Stimulated activated effector memory CD8-positive, alpha-beta T cell treated with anti-CD3 and anti-CD28 coated beads, Interleukin-12 subunit alpha, Interleukin-12 subunit beta, amount 100 ng/mL, for 72 hours (primary cell): ENCODE data around the gene ZNF628.

Experiments
- ATAC-seq: fragments of 150-1000 bp; cut with Tn5 transposase; 2 replicates; pipeline ENCODE4 v1.10.0; 2021
- DNase-seq, 2 donors: peaks; one replicate each; pipeline ENCODE4 v3.0.0; 2021 to 2022; ENCODE audit warnings: low spot score in 2 of 2
- H3K27ac Mint-ChIP-seq: one replicate; pipeline ENCODE4 v1.8.0; 2022; ENCODE audit warnings: mild to moderate bottlenecking, mixed read lengths
- H3K36me3 Mint-ChIP-seq: one replicate; pipeline ENCODE4 v1.8.0; 2022; ENCODE audit warnings: mild to moderate bottlenecking, mixed read lengths
- H3K4me1 Mint-ChIP-seq: one replicate; pipeline ENCODE4 v1.8.0; 2022; ENCODE audit warnings: mixed read lengths
- H3K4me3 Mint-ChIP-seq: one replicate; pipeline ENCODE4 v1.8.0; 2022; ENCODE audit warnings: mild to moderate bottlenecking, mixed read lengths
- H3K9me3 Mint-ChIP-seq: one replicate; pipeline ENCODE4 v1.8.0; 2022; ENCODE audit warnings: mixed read lengths

The ZNF628 gene

DNA sequence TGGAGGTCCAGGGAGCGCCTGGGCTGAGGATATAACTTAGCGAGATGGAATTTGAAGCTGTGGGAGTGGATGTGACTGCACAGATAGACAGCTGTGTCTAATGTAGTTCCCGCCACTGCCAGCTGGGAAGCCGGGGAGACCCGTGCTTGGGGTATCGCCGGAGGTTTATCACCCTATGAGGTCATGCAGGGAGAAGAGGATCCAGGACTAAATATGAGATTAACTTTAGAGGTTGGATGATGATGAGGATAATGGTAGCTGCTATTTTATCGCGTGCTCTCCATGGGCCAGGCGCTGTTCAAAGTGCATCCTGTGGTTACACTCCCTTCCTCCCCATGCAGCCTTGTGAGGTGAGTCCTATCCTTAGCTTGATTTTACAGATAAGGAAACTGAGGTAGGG lies 31.7 kb downstream of the ZNF628 start:
- DNase-seq = no peak
- Mint-ChIP-seq H3K27ac (no peak overlapping the region), H3K4me1 (peaks cover 12% of the 10 kb centered on the region), H3K9me3 (no peaks in the 10 kb centered on the region), H3K36me3 (peaks cover 14% of the 10 kb centered on the region), H3K4me3 (no peak overlapping the region)
- no peak for ATAC-seq

- Mint-ChIP-seq H3K36me3 (no peaks in the 10 kb centered on the region), H3K27ac (peak overlapping the region; percentile 72), H3K9me3 (no peaks in the 10 kb centered on the region), H3K4me3 (peak overlapping the region; percentile 64), H3K4me1 (peaks cover 5% of the 10 kb centered on the region)
- DNase-seq (peak; percentile 95 to 98), ATAC-seq (peak; percentile 99)
Measured at GRCh38 chr19:55516878-55517620, 40.6 kb downstream of the ZNF628 start.

DNA sequence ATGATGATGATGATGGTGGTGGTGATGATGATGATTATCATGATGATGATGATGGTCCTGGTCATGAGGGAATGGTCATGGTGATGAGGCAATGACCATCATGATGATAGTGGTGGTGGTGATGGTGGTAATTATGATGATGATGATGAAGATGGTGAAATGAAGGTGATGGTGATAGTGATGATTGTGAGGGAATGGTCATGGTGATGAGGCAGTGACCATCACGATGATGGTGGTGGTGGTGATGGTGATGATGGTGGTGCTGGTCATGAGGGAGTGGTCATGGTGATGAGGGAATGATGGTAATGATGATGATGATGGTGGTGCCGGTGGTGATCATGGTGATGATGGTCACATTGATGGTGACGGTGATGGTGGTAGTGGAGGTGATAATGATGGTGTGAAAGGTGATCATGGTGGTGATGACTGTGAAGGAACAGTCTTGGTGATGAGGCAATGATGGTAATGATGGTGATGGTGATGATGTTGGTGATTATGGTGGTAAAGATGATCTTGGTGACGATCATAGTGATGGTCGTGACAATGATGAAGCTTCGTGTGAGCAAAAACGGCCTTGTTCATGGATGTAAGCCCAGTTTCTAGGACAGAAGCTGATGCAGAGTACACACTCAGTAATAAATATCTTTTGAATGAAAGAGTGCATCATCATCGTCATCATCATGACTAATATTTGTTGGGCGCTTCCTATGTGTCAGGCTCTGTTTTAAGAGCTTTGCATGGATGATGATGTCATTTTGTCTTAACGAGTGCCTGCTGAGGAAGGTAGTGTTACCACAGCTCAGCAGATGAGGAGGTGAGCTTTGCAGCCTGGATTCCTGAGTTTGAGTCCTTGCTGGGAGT lies 43.3 kb downstream of the ZNF628 start:
- Mint-ChIP-seq H3K4me3 (no peak overlapping the region), H3K9me3 (no peaks in the 10 kb centered on the region), H3K27ac (no peak overlapping the region), H3K36me3 (no peaks in the 10 kb centered on the region), H3K4me1 (peaks cover 5% of the 10 kb centered on the region)
- ATAC-seq = peak; percentile 4
- DNase-seq = no peak

GRCh38 chr19:55520691-55521292 lies 44.4 kb downstream of the ZNF628 start:
- Mint-ChIP-seq H3K9me3 (no peaks in the 10 kb centered on the region), H3K36me3 (no peaks in the 10 kb centered on the region), H3K27ac (no peak overlapping the region), H3K4me3 (no peak overlapping the region), H3K4me1 (peaks cover 5% of the 10 kb centered on the region)
- no peak for DNase-seq
- no peak for ATAC-seq

GRCh38 chr19:55525289-55526101 lies 49.1 kb downstream of the ZNF628 start:
- Mint-ChIP-seq H3K4me1 (no peaks in the 10 kb centered on the region), H3K9me3 (no peaks in the 10 kb centered on the region), H3K36me3 (no peaks in the 10 kb centered on the region), H3K4me3 (no peak overlapping the region), H3K27ac (no peak overlapping the region)
- no peak for DNase-seq
- ATAC-seq = no peak

DNA sequence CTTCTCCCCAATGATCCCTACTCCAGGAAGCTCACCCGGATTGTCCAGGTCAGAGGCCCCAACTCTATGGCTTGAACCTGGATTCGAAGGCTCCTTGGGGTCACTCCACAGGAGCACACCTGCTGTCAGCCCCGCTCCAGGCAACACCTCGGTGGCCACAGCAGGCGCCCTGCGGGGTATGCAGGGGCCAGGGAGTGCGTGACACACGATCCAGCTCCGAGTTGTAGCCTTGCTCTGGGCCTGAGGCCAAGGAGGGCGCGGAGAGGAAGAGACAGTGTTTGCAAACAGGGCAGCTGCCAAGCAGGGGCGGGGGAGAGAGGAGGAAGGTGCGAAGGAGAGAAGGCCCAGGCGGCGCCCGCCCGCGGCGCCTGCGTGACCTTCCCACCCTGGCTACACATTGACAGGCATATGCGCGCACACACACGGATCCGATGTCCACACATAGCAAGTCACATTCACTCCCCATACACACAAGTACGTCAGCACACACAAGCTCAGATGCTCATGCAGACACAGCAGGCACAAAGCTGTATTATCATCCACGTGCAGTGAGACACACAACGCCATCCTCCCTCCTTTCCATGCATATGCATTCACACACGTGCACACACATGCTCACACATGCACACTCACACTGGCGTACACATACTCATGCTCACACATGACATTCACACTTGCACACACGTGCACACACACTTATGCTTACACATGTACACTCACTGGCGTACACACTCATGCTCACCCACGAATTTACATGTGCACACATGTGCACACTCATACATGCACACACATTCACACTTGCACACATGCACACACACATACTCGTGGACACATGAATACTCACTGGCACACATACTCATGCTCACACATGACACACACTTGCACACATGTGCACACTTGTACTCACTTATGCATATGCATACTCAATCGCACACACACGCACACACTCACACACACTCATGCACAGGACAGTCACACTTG lies 50.1 kb downstream of the ZNF628 start:
- ATAC-seq (no peak), DNase-seq (no peak)
- Mint-ChIP-seq H3K36me3 (no peaks in the 10 kb centered on the region), H3K9me3 (no peaks in the 10 kb centered on the region), H3K4me3 (no peak overlapping the region), H3K27ac (no peak overlapping the region), H3K4me1 (no peaks in the 10 kb centered on the region)

DNA sequence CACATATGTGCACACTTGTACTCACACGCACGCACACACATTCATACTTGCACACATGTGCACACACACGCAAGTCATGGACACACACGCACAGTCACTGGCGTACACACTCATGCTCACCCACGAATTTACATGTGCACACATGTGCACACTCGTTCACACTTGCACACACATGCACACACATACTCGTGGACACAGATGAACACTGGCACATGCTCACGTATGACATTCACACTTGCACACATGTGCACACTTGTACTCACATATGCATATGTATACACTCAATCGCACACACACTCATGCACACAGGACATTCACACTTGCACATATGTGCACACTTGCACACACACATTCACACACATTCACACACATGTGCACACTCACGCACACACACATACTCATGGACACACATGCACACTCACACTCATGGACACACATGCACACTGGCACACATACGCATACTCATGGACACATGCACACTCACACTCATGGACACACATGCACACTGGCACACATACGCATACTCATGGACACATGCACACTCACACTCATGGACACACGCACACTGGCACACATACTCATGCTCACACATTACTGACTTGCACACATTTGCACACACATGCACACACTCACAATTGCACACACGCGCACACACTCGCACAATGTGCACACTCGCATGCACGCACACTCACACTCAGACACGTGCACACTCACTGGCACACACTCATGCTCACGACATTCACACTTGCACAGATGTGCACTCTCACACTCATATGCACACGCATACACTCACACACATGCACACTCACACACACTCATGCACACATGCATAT lies 51.0 kb downstream of the ZNF628 start:
- Mint-ChIP-seq H3K36me3 (no peaks in the 10 kb centered on the region), H3K9me3 (no peaks in the 10 kb centered on the region), H3K27ac (no peak overlapping the region), H3K4me1 (no peaks in the 10 kb centered on the region), H3K4me3 (no peak overlapping the region)
- ATAC-seq (no peak), DNase-seq (no peak)

DNA sequence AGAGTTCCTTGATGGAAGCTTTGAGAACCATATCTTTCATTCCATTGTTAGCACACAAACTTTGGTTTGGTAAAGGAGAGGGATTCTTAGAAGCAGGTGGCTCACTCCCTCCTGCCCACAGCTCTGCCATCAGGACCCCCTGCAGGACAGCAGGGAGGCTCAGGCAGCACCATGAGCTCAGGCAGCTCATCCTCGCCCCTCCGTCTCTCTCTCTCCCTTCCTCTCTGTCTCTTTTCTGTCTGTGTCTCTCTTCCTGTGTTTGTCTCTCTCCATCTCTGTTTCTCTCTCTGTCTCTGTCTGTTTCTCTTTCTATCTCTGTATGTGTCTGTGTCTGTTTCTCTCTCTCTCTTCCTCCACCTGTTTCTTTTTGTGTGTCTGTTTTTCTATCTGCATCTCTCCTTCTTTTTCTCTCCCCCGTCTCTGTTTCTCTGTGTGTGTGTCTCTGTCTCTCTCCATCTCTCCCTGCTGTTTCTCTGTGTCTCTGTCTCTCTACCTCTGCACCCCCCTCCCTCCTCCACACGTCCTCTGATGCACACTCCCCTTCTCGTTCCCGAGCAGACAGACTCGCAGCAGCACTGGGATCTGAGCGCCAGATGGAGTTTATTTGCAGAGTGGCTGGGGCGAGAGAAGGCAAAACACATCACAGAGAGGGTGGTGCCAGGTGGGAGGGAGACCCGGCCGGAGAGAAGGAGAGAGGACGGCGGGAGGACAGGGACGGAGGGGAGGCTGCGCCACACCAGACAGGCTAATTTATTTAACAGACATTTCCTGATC lies 51.8 kb downstream of the ZNF628 start:
- H3K36me3 Mint-ChIP-seq = no peaks in the 10 kb centered on the region
- no peak overlapping the region for H3K4me3 Mint-ChIP-seq
- no peak overlapping the region for H3K27ac Mint-ChIP-seq
- no peaks in the 10 kb centered on the region for H3K9me3 Mint-ChIP-seq
- H3K4me1 Mint-ChIP-seq = no peaks in the 10 kb centered on the region
- DNase-seq (no peak), ATAC-seq (no peak)

DNA sequence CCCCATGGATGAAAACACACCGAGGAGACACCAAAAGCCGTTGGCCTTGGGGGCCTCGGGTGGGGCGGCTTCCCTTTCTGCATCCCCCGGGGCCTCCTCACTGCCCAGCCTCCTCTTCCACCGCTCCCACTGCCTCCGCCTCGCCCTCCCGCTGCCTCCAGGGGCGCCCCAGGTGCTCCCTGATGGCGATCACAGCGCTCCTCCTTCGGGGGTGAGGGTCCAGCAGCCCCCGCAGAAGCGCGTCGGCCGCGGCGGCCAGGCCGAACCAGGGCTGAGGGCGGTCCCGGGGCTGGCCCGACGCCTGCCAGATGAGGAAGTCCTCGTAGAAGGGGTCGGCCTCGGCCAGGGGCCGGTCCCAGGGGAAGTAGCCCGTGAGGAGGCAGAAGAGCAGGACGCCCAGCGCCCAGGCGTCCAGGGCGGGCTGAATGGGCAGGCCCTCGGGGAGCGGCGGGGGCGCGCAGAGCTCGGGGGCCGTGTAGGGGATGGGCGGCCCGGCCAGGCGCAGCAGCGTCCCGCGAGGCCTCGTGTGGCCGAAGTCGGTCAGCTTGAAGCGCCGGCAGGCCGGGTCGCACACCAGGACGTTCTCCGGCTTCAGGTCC lies 53.3 kb downstream of the ZNF628 start:
- Mint-ChIP-seq H3K27ac (no peak overlapping the region), H3K9me3 (no peaks in the 10 kb centered on the region), H3K36me3 (no peaks in the 10 kb centered on the region), H3K4me1 (no peaks in the 10 kb centered on the region), H3K4me3 (no peak overlapping the region)
- ATAC-seq (no peak), DNase-seq (no peak)

- H3K4me3 Mint-ChIP-seq = no peak overlapping the region
- H3K9me3 Mint-ChIP-seq = no peaks in the 10 kb centered on the region
- no peaks in the 10 kb centered on the region for H3K4me1 Mint-ChIP-seq
- no peak for DNase-seq
- ATAC-seq = no peak
- no peaks in the 10 kb centered on the region for H3K36me3 Mint-ChIP-seq
- H3K27ac Mint-ChIP-seq = no peak overlapping the region
Measured at GRCh38 chr19:55530996-55531395, 54.6 kb downstream of the ZNF628 start.
